ENCODE data around the gene C1orf174.

The C1orf174 gene

GRCh38 chr1:3906672-3907020, 6.6 kb upstream of the C1orf174 start:
- no peak for ATAC-seq
- TF ChIP-seq TSHZ2 (CRISPR knock-in tag; IDR thresholded peaks at IDR 0.05), result no peak
- TF ChIP-seq ZFP3 (CRISPR knock-in tag; IDR thresholded peaks at IDR 0.05), result no peak
- no peak for TF ChIP-seq ZC3H10 (CRISPR knock-in tag; IDR thresholded peaks at IDR 0.05)
- no peak for TF ChIP-seq RARB (CRISPR knock-in tag; IDR thresholded peaks at IDR 0.05)
- no peak for TF ChIP-seq ZNF8 (CRISPR knock-in tag; IDR thresholded peaks at IDR 0.05)
- TF ChIP-seq SNAI2 (CRISPR knock-in tag; IDR thresholded peaks at IDR 0.05), result no peak
- no peak for TF ChIP-seq ARNTL (CRISPR knock-in tag; IDR thresholded peaks at IDR 0.05; ENCODE audit: borderline replicate concordance, low read depth)
- no peak for TF ChIP-seq GLIS3 (CRISPR knock-in tag; IDR thresholded peaks at IDR 0.05)
- TF ChIP-seq BACH2 (CRISPR knock-in tag; IDR thresholded peaks at IDR 0.05; ENCODE audit: borderline replicate concordance), result no peak
- no peak for TF ChIP-seq PPARA (CRISPR knock-in tag; IDR thresholded peaks at IDR 0.05; ENCODE audit: borderline replicate concordance)
- no peak for TF ChIP-seq ZNF70 (CRISPR knock-in tag; IDR thresholded peaks at IDR 0.05)
- TF ChIP-seq ZFP30 (CRISPR knock-in tag; IDR thresholded peaks at IDR 0.05), result no peak
- no peak for TF ChIP-seq CSDC2 (CRISPR knock-in tag; IDR thresholded peaks at IDR 0.05)
- TF ChIP-seq ZNF565 (CRISPR knock-in tag; conservative IDR thresholded peaks at IDR 0.05; ENCODE audit: low read depth), result no peak
- no peak for TF ChIP-seq ESRRG (CRISPR knock-in tag; IDR thresholded peaks at IDR 0.05)
- no peak for TF ChIP-seq TOX (CRISPR knock-in tag; IDR thresholded peaks at IDR 0.05; ENCODE audit: borderline replicate concordance)
- TF ChIP-seq PATZ1 (CRISPR knock-in tag; IDR thresholded peaks at IDR 0.05; ENCODE audit: borderline replicate concordance), result no peak
- no peak for TF ChIP-seq POU6F1 (CRISPR knock-in tag; IDR thresholded peaks at IDR 0.05; ENCODE audit: borderline replicate concordance, low read depth)

- TF ChIP-seq TCF4 (CRISPR knock-in tag; IDR thresholded peaks at IDR 0.05; ENCODE audit: borderline replicate concordance) (no peak), ESRRG (CRISPR knock-in tag; IDR thresholded peaks at IDR 0.05) (no peak)
- ATAC-seq, result no peak
These were observed 6.0 kb upstream of the C1orf174 start for GRCh38 chr1:3905953-3906671.

GRCh38 chr1:3905266-3905952, 5.3 kb upstream of the C1orf174 start:
- no peak for ATAC-seq
- TF ChIP-seq ZC3H10 (CRISPR knock-in tag; IDR thresholded peaks at IDR 0.05), result no peak
- TF ChIP-seq RARB (CRISPR knock-in tag; IDR thresholded peaks at IDR 0.05), result no peak
- no peak for TF ChIP-seq TSHZ2 (CRISPR knock-in tag; IDR thresholded peaks at IDR 0.05)
- TF ChIP-seq TCF4 (CRISPR knock-in tag; IDR thresholded peaks at IDR 0.05; ENCODE audit: borderline replicate concordance), result no peak
- TF ChIP-seq POU6F1 (CRISPR knock-in tag; IDR thresholded peaks at IDR 0.05; ENCODE audit: borderline replicate concordance, low read depth), result no peak
- no peak for TF ChIP-seq PATZ1 (CRISPR knock-in tag; IDR thresholded peaks at IDR 0.05; ENCODE audit: borderline replicate concordance)
- TF ChIP-seq TOX (CRISPR knock-in tag; IDR thresholded peaks at IDR 0.05; ENCODE audit: borderline replicate concordance), result no peak
- TF ChIP-seq CSDC2 (CRISPR knock-in tag; IDR thresholded peaks at IDR 0.05), result no peak
- TF ChIP-seq PPARA (CRISPR knock-in tag; IDR thresholded peaks at IDR 0.05; ENCODE audit: borderline replicate concordance), result no peak
- no peak for TF ChIP-seq OSR1 (CRISPR knock-in tag; IDR thresholded peaks at IDR 0.05)
- no peak for TF ChIP-seq ZNF565 (CRISPR knock-in tag; conservative IDR thresholded peaks at IDR 0.05; ENCODE audit: low read depth)
- TF ChIP-seq SNAI2 (CRISPR knock-in tag; IDR thresholded peaks at IDR 0.05), result no peak
- TF ChIP-seq ISL1 (CRISPR knock-in tag; IDR thresholded peaks at IDR 0.05), result no peak
- TF ChIP-seq CREB5 (CRISPR knock-in tag; IDR thresholded peaks at IDR 0.05; ENCODE audit: low read depth), result no peak
